ENCODE measurements around the gene WFS1. TPM values are rescaled to one million over a fixed set of nuclear protein-coding genes. Genes with fewer than 3 reads are reported as not detected.

Gene WFS1
- total RNA-seq, 1 donor from 2014 or later = 91.8 TPM

- H3K9me3 ChIP-seq = no peaks in the 10 kb centered on the region
- no peaks in the 10 kb centered on the region for H3K27me3 ChIP-seq
- DNase-seq (ENCODE audit: extremely low spot score in 2 of 2) = no peak
- H3K27ac ChIP-seq = no peak overlapping the region
- intact Hi-C loops (cut with DNase I) = no loop called here
- no peak for TF ChIP-seq POLR2AphosphoS5 (IDR thresholded peaks at IDR 0.05; ENCODE audit: insufficient read depth in 1 of 2, low read depth in 1 of 2)
- no peak for TF ChIP-seq CTCF (IDR thresholded peaks at IDR 0.05)
- no peak for TF ChIP-seq POLR2A (IDR thresholded peaks at IDR 0.05)
- no peak overlapping the region for H3K4me3 ChIP-seq
- peaks cover 0 to 7% of the 10 kb centered on the region in 2 donors for H3K36me3 ChIP-seq
- H3K4me1 ChIP-seq = peaks cover 12% of the 10 kb centered on the region
These were observed 38.2 kb downstream of the WFS1 start for GRCh38 chr4:6307891-6308290.

- Histone ChIP-seq H3K4me3 (peak overlapping the region; percentile 41 to 68), H3K9me3 (no peaks in the 10 kb centered on the region), H3K4me1 (peaks cover 12% of the 10 kb centered on the region), H3K36me3 (peaks cover 0 to 6% of the 10 kb centered on the region in 2 donors), H3K27ac (no peak overlapping the region), H3K27me3 (no peaks in the 10 kb centered on the region)
- TF ChIP-seq POLR2AphosphoS5 (IDR thresholded peaks at IDR 0.05; ENCODE audit: insufficient read depth in 1 of 2, low read depth in 1 of 2) (no peak), POLR2A (IDR thresholded peaks at IDR 0.05) (no peak), CTCF (IDR thresholded peaks at IDR 0.05) (no peak)
- intact Hi-C loops (cut with DNase I) = no loop called here
- DNase-seq (ENCODE audit: extremely low spot score in 2 of 2) = no peak
These were observed 39.4 kb downstream of the WFS1 start for GRCh38 chr4:6308899-6309643.

GRCh38 chr4:6309777-6310176 lies 40.1 kb downstream of the WFS1 start:
- intact Hi-C loops (cut with DNase I) = no loop called here
- DNase-seq (ENCODE audit: extremely low spot score in 2 of 2) = no peak
- H3K4me3 ChIP-seq = peak overlapping the region; percentile 41 to 68
- H3K27me3 ChIP-seq = no peaks in the 10 kb centered on the region
- TF ChIP-seq POLR2A (IDR thresholded peaks at IDR 0.05) = no peak
- no peak for TF ChIP-seq POLR2AphosphoS5 (IDR thresholded peaks at IDR 0.05; ENCODE audit: insufficient read depth in 1 of 2, low read depth in 1 of 2)
- no peak for TF ChIP-seq CTCF (IDR thresholded peaks at IDR 0.05)
- no peaks in the 10 kb centered on the region for H3K36me3 ChIP-seq
- H3K4me1 ChIP-seq = peaks cover 12% of the 10 kb centered on the region
- H3K9me3 ChIP-seq = no peaks in the 10 kb centered on the region
- H3K27ac ChIP-seq = no peak overlapping the region

- TF ChIP-seq POLR2AphosphoS5 (IDR thresholded peaks at IDR 0.05; ENCODE audit: insufficient read depth in 1 of 2, low read depth in 1 of 2) (peak in 1 of 2 donors; percentile 37), POLR2A (IDR thresholded peaks at IDR 0.05) (no peak), CTCF (IDR thresholded peaks at IDR 0.05) (no peak)
- Histone ChIP-seq H3K4me1 (peaks cover 12% of the 10 kb centered on the region), H3K36me3 (no peaks in the 10 kb centered on the region), H3K27me3 (no peaks in the 10 kb centered on the region), H3K27ac (no peak overlapping the region), H3K9me3 (no peaks in the 10 kb centered on the region), H3K4me3 (no peak overlapping the region)
- no peak for DNase-seq (ENCODE audit: extremely low spot score in 2 of 2)
- intact Hi-C loops (cut with DNase I) = no loop called here
These were observed 43.6 kb downstream of the WFS1 start for GRCh38 chr4:6313216-6313615.

- H3K4me3 ChIP-seq = no peak overlapping the region
- no peaks in the 10 kb centered on the region for H3K4me1 ChIP-seq
- H3K27ac ChIP-seq = no peak overlapping the region
- H3K36me3 ChIP-seq = peaks cover 0 to 9% of the 10 kb centered on the region in 2 donors
- intact Hi-C loops (cut with DNase I) = no loop called here
- no peaks in the 10 kb centered on the region for H3K27me3 ChIP-seq
- no peak for TF ChIP-seq CTCF (IDR thresholded peaks at IDR 0.05)
- no peak for TF ChIP-seq POLR2AphosphoS5 (IDR thresholded peaks at IDR 0.05; ENCODE audit: insufficient read depth in 1 of 2, low read depth in 1 of 2)
- H3K9me3 ChIP-seq = no peaks in the 10 kb centered on the region
- no peak for DNase-seq (ENCODE audit: extremely low spot score in 2 of 2)
These were observed 46.9 kb downstream of the WFS1 start for GRCh38 chr4:6316461-6317003.
